GM04504 (cell line): ENCODE measurements around the gene LRRC57.

Experiments
- DNase-seq: peaks from one replicate; pipeline ENCODE4 v3.0.0-alpha.2; 2012; ENCODE audit warnings: low read depth

LRRC57 gene

GRCh38 chr15:42490671-42491538 is 57.7 kb downstream of the LRRC57 start, which contains the start of gene ZNF106:
ZNF106 (minus strand) TSS chr15:42491141; CDS start chr15:42472289, 18,852 bp downstream.
- DNase-seq: peak; percentile 78

GRCh38 chr15:42490291-42490670 is 58.3 kb downstream of the LRRC57 start:
- no peak for DNase-seq
